Thymus (tissue), 11 donors: Measurements from ENCODE around the gene KLF12. TPM values are rescaled to one million over a fixed set of nuclear protein-coding genes. Genes with fewer than 3 reads are reported as not detected.

Experiments used
- DNase-seq, 9 donors: peaks; one replicate each; pipeline ENCODE4 v3.0.0-alpha.2; 2013; ENCODE audit warnings: low spot score in 9 of 9, low read depth in 6 of 9, missing footprints in 1 of 9
- H3K27ac ChIP-seq, 2 donors: one replicate each; pipeline ENCODE4 v1.5.1; 2013; ENCODE audit warnings: control low read depth in 1 of 2, low read depth in 1 of 2, low read length in 1 of 2, mild to moderate bottlenecking in 1 of 2, moderate library complexity in 1 of 2
- H3K27me3 ChIP-seq, 2 donors: one replicate each; pipeline ENCODE4 v1.5.1; 2013; ENCODE audit warnings: low read length in 1 of 2; ENCODE audit not compliant: control insufficient read depth in 2 of 2, insufficient read depth in 1 of 2
- H3K36me3 ChIP-seq, 2 donors: one replicate each; pipeline ENCODE4 v1.5.1; 2013; ENCODE audit warnings: low read length in 1 of 2, mild to moderate bottlenecking in 1 of 2, moderate library complexity in 1 of 2; ENCODE audit not compliant: control insufficient read depth in 2 of 2, insufficient read depth in 2 of 2
- H3K4me1 ChIP-seq, 2 donors: one replicate each; pipeline ENCODE4 v1.5.1; 2013; ENCODE audit warnings: low read length in 2 of 2; ENCODE audit not compliant: control insufficient read depth in 2 of 2, insufficient read depth in 2 of 2
- H3K4me3 ChIP-seq, 2 donors: one replicate each; pipeline ENCODE4 v1.5.1; 2013; ENCODE audit warnings: low read length in 2 of 2, control low read depth in 1 of 2, mild to moderate bottlenecking in 1 of 2
- H3K9me3 ChIP-seq, 2 donors: one replicate each; pipeline ENCODE4 v1.5.1; 2013; ENCODE audit warnings: low read length in 1 of 2, mild to moderate bottlenecking in 1 of 2; ENCODE audit not compliant: control insufficient read depth in 2 of 2, insufficient read depth in 1 of 2
- WGBS: extraction: QIAGEN DNeasy Blood & Tissue Kit; methylation state at CpG from one replicate; pipeline ENCODE4 v1.1.7; 2013; 5-methylcytosine and 5-hydroxymethylcytosine counted together
- polyA plus RNA-seq: library from polyadenylated mRNA; stranded (reverse); fragments of 200-250 nt; gene quantifications from one replicate; pipeline ENCODE4 v1.2.3, GENCODE V29; 2013
- total RNA-seq: library from RNA; stranded (reverse); fragments of 120-200 nt; gene quantifications from one replicate; pipeline ENCODE4 v1.2.4, GENCODE V29; 2013
- donor health status: healthy.

Gene KLF12
- total and polyA plus RNA-seq, 2 donors: 4.3 to 15.8 TPM

DNA sequence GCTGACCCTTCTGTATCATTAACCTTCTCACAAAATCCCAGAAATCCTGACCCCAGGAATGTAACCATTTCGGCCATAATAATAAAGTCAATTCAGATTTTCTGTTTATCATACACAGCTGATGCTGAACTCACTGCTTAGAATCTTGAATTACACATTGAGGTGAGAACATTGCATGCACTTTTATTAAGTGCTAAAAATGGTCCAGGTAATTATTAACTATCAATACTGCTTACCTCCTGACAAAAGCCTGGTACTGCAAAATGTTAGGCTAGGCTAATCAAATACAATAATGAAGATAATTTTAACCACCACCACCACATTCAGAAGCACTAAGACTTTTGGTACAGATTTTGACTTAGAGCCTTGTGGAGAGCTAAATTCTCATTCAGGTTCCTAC is 36.1 kb downstream of the KLF12 start:
- Histone ChIP-seq H3K27me3 (no peaks in the 10 kb centered on the region), H3K4me3 (no peak overlapping the region), H3K27ac (no peak overlapping the region), H3K4me1 (peaks cover 0 to 6% of the 10 kb centered on the region in 2 donors), H3K36me3 (peaks cover 0 to 4% of the 10 kb centered on the region in 2 donors), H3K9me3 (peaks cover 0 to 7% of the 10 kb centered on the region in 2 donors)
- WGBS: 100% methylated on average over 1 of the region's 1 CpG
- no peak for DNase-seq

- H3K27ac ChIP-seq: no peak overlapping the region
- H3K36me3 ChIP-seq: peaks cover 0 to 4% of the 10 kb centered on the region in 2 donors
- WGBS: 95% methylated on average over 1 of the region's 1 CpG
- no peak overlapping the region for H3K4me3 ChIP-seq
- H3K9me3 ChIP-seq: peaks cover 0 to 2% of the 10 kb centered on the region in 2 donors
- peaks cover 0 to 9% of the 10 kb centered on the region in 2 donors for H3K4me1 ChIP-seq
- H3K27me3 ChIP-seq: no peaks in the 10 kb centered on the region
- DNase-seq: no peak
These were observed 37.1 kb downstream of the KLF12 start for GRCh38 chr13:74097116-74097515.

DNA sequence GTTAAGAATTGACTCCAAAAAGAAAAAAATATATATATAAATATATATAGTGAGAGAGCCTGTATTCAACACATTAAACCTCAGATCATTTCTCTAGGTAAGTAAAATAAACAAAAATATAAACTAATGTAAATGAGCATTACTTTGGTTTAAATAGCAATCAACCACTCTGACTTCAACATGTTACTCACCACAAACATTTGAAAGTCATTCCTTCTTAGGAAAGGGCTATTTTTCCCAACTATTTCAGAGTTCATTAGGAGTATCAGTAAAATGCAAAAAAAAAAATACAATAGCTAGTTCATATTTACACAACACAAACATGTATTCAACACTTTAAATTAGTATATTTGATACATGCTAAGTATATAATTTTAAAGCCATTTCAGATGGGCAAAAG is 40.5 kb downstream of the KLF12 start:
- Histone ChIP-seq H3K4me1 (peaks cover 5 to 6% of the 10 kb centered on the region in 2 donors), H3K4me3 (no peak overlapping the region), H3K27ac (no peak overlapping the region), H3K27me3 (no peaks in the 10 kb centered on the region), H3K9me3 (no peaks in the 10 kb centered on the region), H3K36me3 (no peaks in the 10 kb centered on the region)
- no peak for DNase-seq

- Histone ChIP-seq H3K36me3 (no peaks in the 10 kb centered on the region), H3K27me3 (no peaks in the 10 kb centered on the region), H3K27ac (peak overlapping the region in 1 of 2 donors; percentile 18), H3K4me1 (peaks cover 5 to 6% of the 10 kb centered on the region in 2 donors), H3K9me3 (no peaks in the 10 kb centered on the region), H3K4me3 (no peak overlapping the region)
- DNase-seq: peak in 1 of 9 donors; percentile 37
- WGBS: 38% methylated on average over 3 of the region's 3 CpGs
These were observed 41.5 kb downstream of the KLF12 start for GRCh38 chr13:74092711-74093110.

DNA sequence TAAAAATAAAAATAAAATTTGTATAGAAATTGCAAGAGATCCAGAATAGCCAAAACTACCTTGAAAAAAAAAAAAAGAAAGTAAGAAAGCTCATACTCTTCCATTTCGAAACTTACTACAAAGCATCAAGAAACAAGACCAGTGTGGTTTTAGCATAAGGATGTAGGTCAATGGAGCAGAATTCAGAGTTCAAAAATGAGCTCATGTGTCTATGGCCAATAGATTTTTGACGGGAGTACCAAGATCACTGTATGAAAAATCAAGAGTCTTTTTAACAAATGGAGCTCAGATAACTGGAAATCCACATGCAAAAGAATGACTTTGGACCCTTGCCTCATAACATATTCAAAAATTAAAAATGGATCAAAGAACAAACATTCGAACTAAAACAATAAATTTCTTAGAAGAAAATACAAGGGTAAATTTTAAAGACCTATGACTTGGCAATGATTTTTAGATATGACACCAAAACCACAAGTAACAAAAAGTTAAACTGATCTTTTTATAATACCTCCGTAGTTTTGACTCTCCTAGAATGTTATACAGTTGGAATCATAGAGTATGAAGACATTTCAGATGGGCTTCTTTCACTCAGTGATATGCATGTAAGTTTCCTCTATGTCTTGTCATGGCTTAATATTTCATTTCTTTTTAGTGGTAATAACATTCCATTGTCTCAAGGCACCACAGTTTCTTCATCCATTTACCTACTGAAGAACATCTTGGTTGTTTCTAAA is 43.2 kb downstream of the KLF12 start:
- H3K27me3 ChIP-seq: no peaks in the 10 kb centered on the region
- peak in 2 of 9 donors; percentile 16 to 49 for DNase-seq
- H3K4me3 ChIP-seq: no peak overlapping the region
- H3K4me1 ChIP-seq: peaks cover 5 to 6% of the 10 kb centered on the region in 2 donors
- no peak overlapping the region for H3K27ac ChIP-seq
- H3K9me3 ChIP-seq: no peaks in the 10 kb centered on the region
- WGBS: 46% methylated on average over 4 of the region's 4 CpGs
- H3K36me3 ChIP-seq: no peaks in the 10 kb centered on the region

DNA sequence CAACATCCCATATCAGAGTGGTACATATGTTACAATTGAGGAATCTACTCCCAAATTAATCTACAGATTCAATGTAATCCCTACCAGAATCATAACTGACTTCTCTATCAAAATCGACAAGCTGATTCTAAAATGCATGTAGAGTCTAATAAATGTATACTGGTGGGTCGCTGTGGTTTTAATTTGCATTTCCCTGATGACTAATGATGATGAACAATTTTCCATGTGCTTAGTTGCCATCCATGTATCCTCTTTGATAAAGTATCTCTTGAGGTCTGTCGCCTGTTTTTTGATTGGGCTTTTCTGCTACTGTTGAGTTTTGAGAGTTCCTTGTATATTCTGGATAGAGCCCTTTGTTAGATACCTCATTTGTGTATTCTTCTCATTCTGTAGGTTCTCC is 43.8 kb downstream of the KLF12 start:
- H3K27me3 ChIP-seq: no peaks in the 10 kb centered on the region
- no peaks in the 10 kb centered on the region for H3K36me3 ChIP-seq
- peaks cover 5 to 6% of the 10 kb centered on the region in 2 donors for H3K4me1 ChIP-seq
- no peaks in the 10 kb centered on the region for H3K9me3 ChIP-seq
- no peak for DNase-seq
- 98% methylated on average over 3 of the region's 3 CpGs for WGBS
- no peak overlapping the region for H3K27ac ChIP-seq
- no peak overlapping the region for H3K4me3 ChIP-seq

- no peak for DNase-seq
- peaks cover 4 to 5% of the 10 kb centered on the region in 2 donors for H3K4me1 ChIP-seq
- H3K36me3 ChIP-seq: no peaks in the 10 kb centered on the region
- no peak overlapping the region for H3K27ac ChIP-seq
- no peak overlapping the region for H3K4me3 ChIP-seq
- no peaks in the 10 kb centered on the region for H3K27me3 ChIP-seq
- 92% methylated on average over 3 of the region's 3 CpGs for WGBS
- H3K9me3 ChIP-seq: no peaks in the 10 kb centered on the region
These were observed 46.8 kb downstream of the KLF12 start for GRCh38 chr13:74087357-74087756.
